Measurements from ENCODE around the gene DCAF6.

DCAF6 gene

GRCh38 chr1:168096296-168097165 lies 160.0 kb downstream of the DCAF6 start:
- TF ChIP-seq CTCF (conservative IDR thresholded peaks at IDR 0.05; ENCODE audit: low read depth), result no peak
- DNase-seq (ENCODE audit: low spot score), result no peak
- no peak overlapping the region for H3K27ac ChIP-seq
- ChIA-PET POLR2A (ENCODE audit: low non-redundant PET) (no interaction called here), CTCF (interaction anchor here (0.7 kb wide), 1 partner anchor 11 kb away, joined by 4 read pairs; no protein-coding TSS in a partner anchor)

- no peak overlapping the region; the same call in 1 of the 2 replicates for H3K27ac ChIP-seq
- DNase-seq (ENCODE audit: low spot score), result no peak
- ChIA-PET POLR2A (ENCODE audit: low non-redundant PET) (no interaction called here), CTCF (interaction anchor here (0.6 kb wide), 1 partner anchor 479 kb away, joined by 3 read pairs; no protein-coding TSS in a partner anchor)
- no peak for TF ChIP-seq CTCF (conservative IDR thresholded peaks at IDR 0.05; ENCODE audit: low read depth)
Observed at GRCh38 chr1:168097921-168098528, 161.5 kb downstream of the DCAF6 start.

- no peak overlapping the region for H3K27ac ChIP-seq
- CTCF ChIA-PET, result no interaction called here
- TF ChIP-seq CTCF (conservative IDR thresholded peaks at IDR 0.05; ENCODE audit: low read depth), result no peak
- POLR2A ChIA-PET (ENCODE audit: low non-redundant PET), result no interaction called here
- no peak for DNase-seq (ENCODE audit: low spot score)
Observed at GRCh38 chr1:168098534-168099320, 162.2 kb downstream of the DCAF6 start.

GRCh38 chr1:168099337-168099801 lies 162.9 kb downstream of the DCAF6 start:
- ChIA-PET POLR2A (ENCODE audit: low non-redundant PET) (no interaction called here), CTCF (no interaction called here)
- DNase-seq (ENCODE audit: low spot score), result no peak
- no peak for TF ChIP-seq CTCF (conservative IDR thresholded peaks at IDR 0.05; ENCODE audit: low read depth)
- no peak overlapping the region for H3K27ac ChIP-seq

- CTCF ChIA-PET, result interaction anchor here (1.3 kb wide), 1 partner anchor 7 kb away, joined by 3 read pairs; no protein-coding TSS in a partner anchor
- DNase-seq (ENCODE audit: low spot score), result no peak
- TF ChIP-seq CTCF (conservative IDR thresholded peaks at IDR 0.05; ENCODE audit: low read depth), result no peak
- no peak overlapping the region for H3K27ac ChIP-seq
- POLR2A ChIA-PET (ENCODE audit: low non-redundant PET), result no interaction called here
Observed at GRCh38 chr1:168100315-168101002, 164.0 kb downstream of the DCAF6 start.
